ENCODE measurements around the gene ANK3.

ANK3 gene

GRCh38 chr10:60130130-60130579 lies 259.5 kb downstream of the ANK3 start:
- DNase-seq = no peak

- DNase-seq = no peak
Measured at GRCh38 chr10:60125895-60126294, 263.8 kb downstream of the ANK3 start.

GRCh38 chr10:60124536-60124935 lies 265.1 kb downstream of the ANK3 start:
- DNase-seq = no peak

- no peak for DNase-seq
Measured at GRCh38 chr10:60123668-60124067, 266.0 kb downstream of the ANK3 start.

GRCh38 chr10:60123172-60123571 lies 266.5 kb downstream of the ANK3 start:
- DNase-seq = peak; percentile 35

DNA sequence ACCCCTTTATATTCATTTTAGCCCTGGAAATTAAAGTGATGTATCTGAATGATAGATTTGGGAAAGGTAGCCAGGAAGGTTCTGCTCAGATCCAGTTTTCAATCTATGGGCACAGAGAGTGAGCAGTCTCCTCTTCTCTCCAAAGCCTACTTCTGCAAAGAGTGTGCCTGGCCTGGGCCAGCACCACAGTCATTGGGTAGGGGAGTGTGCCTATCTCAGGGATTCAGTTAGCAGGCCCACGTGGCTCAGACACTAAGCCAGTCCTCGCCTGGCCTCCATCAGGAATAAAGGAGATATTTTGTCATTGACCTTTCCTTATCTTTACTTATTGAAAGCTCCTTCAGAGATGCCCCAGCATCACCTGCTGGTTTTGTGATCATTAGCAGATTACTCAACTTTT lies 267.5 kb downstream of the ANK3 start:
- no peak for DNase-seq

GRCh38 chr10:60114765-60115586 lies 274.7 kb downstream of the ANK3 start:
- DNase-seq = peak; percentile 29

- DNase-seq = no peak
Measured at GRCh38 chr10:60110739-60111138, 278.9 kb downstream of the ANK3 start.

- DNase-seq = no peak
Measured at GRCh38 chr10:60107308-60107976, 282.2 kb downstream of the ANK3 start.

DNA sequence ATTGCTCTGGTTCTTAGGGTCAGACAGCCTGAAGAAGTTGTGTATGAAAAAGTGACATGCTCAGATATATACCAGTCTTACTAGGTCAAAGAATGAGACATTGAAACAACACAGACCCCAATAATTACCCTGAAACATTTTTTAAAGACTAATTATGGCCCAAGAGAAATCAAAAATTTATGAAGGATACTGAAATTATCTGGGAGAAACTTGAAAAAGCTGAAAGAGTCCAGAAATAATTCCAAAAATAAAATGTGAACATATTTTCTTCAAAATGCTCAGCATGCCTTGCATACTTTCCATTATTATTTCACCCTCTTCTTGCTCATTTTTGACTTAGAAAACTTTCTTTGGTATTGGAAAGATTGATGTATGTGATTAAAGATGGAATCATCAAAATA lies 284.4 kb downstream of the ANK3 start:
- no peak for DNase-seq

DNA sequence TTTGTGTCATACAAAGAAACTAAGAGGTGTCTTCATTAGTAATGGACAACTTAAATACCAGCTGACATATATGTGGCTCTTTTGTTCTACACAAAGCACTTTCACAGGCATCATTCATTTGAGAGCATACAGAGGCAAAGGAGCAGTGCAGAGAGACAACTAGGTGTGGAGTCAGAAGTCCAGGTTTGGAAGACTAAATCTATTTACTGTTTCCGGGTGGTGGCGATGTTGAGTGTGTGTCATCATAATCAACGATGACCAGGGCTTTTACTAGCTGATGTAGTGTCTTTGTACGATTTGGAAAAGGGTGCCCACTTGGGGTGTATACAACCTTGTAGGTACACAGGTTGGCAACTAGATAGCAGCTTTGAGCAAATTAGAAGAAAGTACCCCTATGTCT lies 287.9 kb downstream of the ANK3 start:
- DNase-seq = no peak

DNA sequence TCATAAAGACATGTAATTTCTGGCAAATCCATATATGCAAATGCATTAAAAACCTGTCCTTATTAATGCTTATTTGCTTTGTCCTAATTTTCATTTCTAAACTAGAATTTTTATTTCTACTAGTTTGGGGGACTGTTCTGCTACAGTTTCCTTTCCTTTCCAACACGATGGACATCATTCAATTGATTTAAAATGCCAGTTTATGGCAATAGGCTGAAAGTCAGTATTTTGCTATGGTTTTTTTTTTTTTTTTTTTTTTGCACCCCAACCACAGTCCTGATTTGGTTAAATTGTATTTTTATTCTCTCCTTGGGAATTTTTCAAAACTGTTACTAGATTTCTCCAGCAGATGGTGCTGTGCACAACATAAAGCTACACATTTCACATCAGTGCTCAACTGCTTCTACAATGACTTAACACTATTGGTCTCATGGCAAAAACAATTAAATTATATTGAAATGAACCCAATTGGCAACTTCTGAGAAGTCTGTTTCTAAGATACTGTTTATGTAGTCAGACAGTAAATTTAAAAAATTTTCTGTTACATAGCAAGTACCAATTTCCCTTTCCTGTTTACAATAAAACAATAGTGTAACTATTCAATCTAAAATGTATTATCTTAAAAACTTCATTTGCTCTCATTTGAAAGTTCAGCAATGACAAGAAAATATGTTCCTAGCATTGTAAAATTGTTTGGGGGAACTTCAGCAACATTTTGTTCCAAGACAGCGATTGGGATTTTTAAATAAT lies 289.5 kb downstream of the ANK3 start:
- peak; percentile 33 for DNase-seq

DNA sequence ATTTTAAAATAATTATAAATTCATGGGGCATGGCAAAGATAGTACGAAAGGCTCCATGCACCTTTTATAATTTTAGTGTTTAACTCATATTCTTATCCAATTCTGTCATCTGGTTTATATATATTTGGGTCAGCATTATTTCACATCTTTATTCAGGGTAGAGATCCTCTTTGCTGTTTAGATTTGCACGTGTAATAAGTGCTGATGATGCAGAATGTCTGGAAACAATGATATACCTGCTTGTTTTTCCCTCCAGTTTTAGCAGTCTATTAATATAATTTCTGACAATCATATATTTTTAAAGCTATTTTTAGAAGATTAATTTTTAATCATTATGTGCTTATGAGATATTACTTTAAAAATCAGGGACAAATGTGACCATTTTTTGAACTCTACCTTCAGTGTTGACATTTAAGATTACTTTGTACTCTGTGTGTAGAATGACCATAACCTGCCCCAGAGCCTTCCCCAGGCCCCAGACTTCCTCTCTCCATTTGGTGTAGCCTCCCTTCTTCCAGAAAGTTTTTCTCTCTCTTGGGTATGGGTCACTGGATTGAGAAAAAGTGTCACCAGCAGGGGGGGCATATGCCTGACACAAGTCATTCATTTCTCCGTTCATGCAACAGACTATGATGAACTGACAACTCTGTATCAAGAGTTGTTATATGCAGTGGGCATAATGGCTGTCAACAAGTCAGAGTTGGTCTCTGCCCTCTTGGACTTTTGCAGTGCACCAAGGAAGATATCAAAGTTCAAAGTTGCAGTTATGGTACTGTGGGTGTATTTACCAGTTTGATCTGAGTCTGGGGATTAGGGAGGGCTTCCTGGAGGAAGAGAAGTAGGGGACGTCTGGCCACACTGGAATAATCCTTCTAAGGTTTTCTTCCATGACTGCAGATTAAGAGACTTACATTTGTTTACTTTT lies 290.7 kb downstream of the ANK3 start:
- no peak for DNase-seq

- no peak for DNase-seq
Measured at GRCh38 chr10:60096761-60097513, 292.7 kb downstream of the ANK3 start.

- no peak for DNase-seq
Measured at GRCh38 chr10:60093317-60093716, 296.4 kb downstream of the ANK3 start.

DNA sequence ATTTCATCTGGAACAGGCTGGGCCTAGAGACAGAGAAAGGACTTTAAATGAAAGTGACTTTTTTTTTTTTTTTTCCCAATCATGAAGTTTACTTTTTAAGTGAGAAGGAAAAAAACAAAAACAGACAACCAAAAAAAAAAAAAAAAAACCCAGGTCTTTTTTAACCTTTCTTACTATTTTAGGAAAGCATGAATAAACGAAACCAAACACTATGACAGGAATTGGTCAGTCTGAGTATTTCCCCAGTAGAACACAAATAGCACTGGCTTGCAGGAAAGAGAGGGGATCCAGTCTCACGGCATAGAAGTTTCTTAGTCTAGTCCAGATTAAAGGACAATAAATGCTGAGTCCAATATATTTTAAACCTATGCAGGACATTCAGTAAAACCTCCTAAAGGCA lies 302.8 kb downstream of the ANK3 start:
- DNase-seq = no peak

DNA sequence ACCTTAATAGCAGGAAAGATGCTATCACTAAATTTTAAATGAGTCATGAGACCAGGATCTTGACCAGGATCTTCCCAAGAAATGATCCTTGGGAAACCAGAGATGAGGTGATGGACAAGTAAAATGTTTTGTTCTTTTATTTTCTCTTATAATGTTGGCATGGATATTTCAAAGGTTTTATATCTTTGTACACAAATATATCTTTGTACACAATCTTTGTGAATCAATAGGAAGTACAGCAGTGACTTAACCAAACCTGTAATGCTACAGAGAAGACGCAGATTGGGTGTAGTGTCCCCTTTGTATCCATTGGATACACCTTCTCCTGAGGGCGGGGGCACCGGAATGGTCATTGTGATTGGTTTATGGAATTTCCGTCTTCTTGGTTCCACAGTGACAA lies 303.3 kb downstream of the ANK3 start:
- DNase-seq = no peak

GRCh38 chr10:60082744-60083344 lies 306.8 kb downstream of the ANK3 start:
- DNase-seq = no peak

GRCh38 chr10:60082341-60082740 lies 307.3 kb downstream of the ANK3 start:
- DNase-seq = no peak

GRCh38 chr10:60073781-60074656 lies 315.7 kb downstream of the ANK3 start:
- no peak for DNase-seq
